Natural killer cell treated with Interleukin-12 subunit alpha and Interleukin-12 subunit beta and Interleukin-15 and Interleukin-18, amount 100 ng/mL, for 72 hours (primary cell): Measurements from ENCODE around the gene NIPA2. TPM values are rescaled to one million over a fixed set of nuclear protein-coding genes. Genes with fewer than 3 reads are reported as not detected.

ENCODE experiments used
- ATAC-seq, 2 donors: fragments of 150-1000 bp; cut with Tn5 transposase in 1 of 2; sonication (Bioruptor Pico), chemical (Tn5 transposase) in 1 of 2; 2 replicates each; pipeline ENCODE4 v1.10.0; 2021
- DNase-seq: peaks from one replicate; pipeline ENCODE4 v3.0.0; 2022; ENCODE audit warnings: low spot score
- H3K27ac Mint-ChIP-seq, 2 donors: 1 replicate in 1 of 2; 2 replicates in 1 of 2; pipeline ENCODE4 v1.8.0; 2022; ENCODE audit warnings: mixed read lengths in 2 of 2, mild to moderate bottlenecking in 1 of 2, moderate library complexity in 1 of 2
- H3K27me3 Mint-ChIP-seq, 2 donors: 1 replicate in 1 of 2; 2 replicates in 1 of 2; pipeline ENCODE4 v1.8.0; 2022; ENCODE audit warnings: mixed read lengths in 2 of 2
- H3K36me3 Mint-ChIP-seq: one replicate; pipeline ENCODE4 v1.8.0; 2022; ENCODE audit warnings: mixed read lengths
- H3K4me1 Mint-ChIP-seq, 2 donors: 1 replicate in 1 of 2; 2 replicates in 1 of 2; pipeline ENCODE4 v1.8.0; 2022; ENCODE audit warnings: low read depth in 2 of 2, mixed read lengths in 2 of 2, mild to moderate bottlenecking in 1 of 2
- H3K4me3 Mint-ChIP-seq: one replicate; pipeline ENCODE4 v1.8.0; 2022; ENCODE audit warnings: mixed read lengths
- H3K9me3 Mint-ChIP-seq: 2 replicates; pipeline ENCODE4 v1.8.0; 2022; ENCODE audit warnings: mixed read lengths
- total RNA-seq, 2 donors: library from RNA; stranded (reverse); gene quantifications; one replicate each; pipeline ENCODE4 v1.2.3, GENCODE V29; 2022

The NIPA2 gene
- total RNA-seq, 2 donors from 2014 or later = 72.2 to 102 TPM

GRCh38 chr15:22810853-22811338 lies 27.6 kb upstream of the NIPA2 start:
- H3K36me3 Mint-ChIP-seq = no peaks in the 10 kb centered on the region
- H3K27ac Mint-ChIP-seq = no peak overlapping the region
- ATAC-seq = no peak
- no peak overlapping the region for H3K4me3 Mint-ChIP-seq
- DNase-seq = no peak
- peaks cover 0 to 5% of the 10 kb centered on the region in 2 donors for H3K4me1 Mint-ChIP-seq
- H3K9me3 Mint-ChIP-seq = no peaks in the 10 kb centered on the region
- no peaks in the 10 kb centered on the region for H3K27me3 Mint-ChIP-seq

GRCh38 chr15:22811640-22812039 lies 26.8 kb upstream of the NIPA2 start:
- H3K36me3 Mint-ChIP-seq = no peaks in the 10 kb centered on the region
- no peak overlapping the region for H3K27ac Mint-ChIP-seq
- peaks cover 0 to 5% of the 10 kb centered on the region in 2 donors for H3K4me1 Mint-ChIP-seq
- ATAC-seq (no peak), DNase-seq (no peak)
- no peaks in the 10 kb centered on the region for H3K9me3 Mint-ChIP-seq
- no peak overlapping the region for H3K4me3 Mint-ChIP-seq
- H3K27me3 Mint-ChIP-seq = no peaks in the 10 kb centered on the region

- ATAC-seq = no peak
- Mint-ChIP-seq H3K4me3 (no peak overlapping the region), H3K4me1 (peaks cover 0 to 3% of the 10 kb centered on the region in 2 donors), H3K27ac (no peak overlapping the region), H3K9me3 (no peaks in the 10 kb centered on the region), H3K36me3 (no peaks in the 10 kb centered on the region), H3K27me3 (no peaks in the 10 kb centered on the region)
- DNase-seq = no peak
Measured at GRCh38 chr15:22813844-22814243, 24.6 kb upstream of the NIPA2 start.

GRCh38 chr15:22815766-22816165 lies 22.7 kb upstream of the NIPA2 start:
- Mint-ChIP-seq H3K27me3 (no peaks in the 10 kb centered on the region), H3K4me3 (no peak overlapping the region), H3K36me3 (no peaks in the 10 kb centered on the region), H3K9me3 (no peaks in the 10 kb centered on the region), H3K4me1 (no peaks in the 10 kb centered on the region), H3K27ac (no peak overlapping the region)
- DNase-seq (no peak), ATAC-seq (no peak)

- DNase-seq (no peak), ATAC-seq (no peak)
- Mint-ChIP-seq H3K27me3 (no peaks in the 10 kb centered on the region), H3K9me3 (no peaks in the 10 kb centered on the region), H3K27ac (no peak overlapping the region), H3K4me1 (no peaks in the 10 kb centered on the region), H3K4me3 (no peak overlapping the region), H3K36me3 (peaks cover 4% of the 10 kb centered on the region)
Measured at GRCh38 chr15:22819651-22820050, 18.8 kb upstream of the NIPA2 start.

- Mint-ChIP-seq H3K36me3 (peaks cover 4% of the 10 kb centered on the region), H3K27me3 (no peaks in the 10 kb centered on the region), H3K4me3 (no peak overlapping the region), H3K4me1 (no peaks in the 10 kb centered on the region), H3K27ac (no peak overlapping the region), H3K9me3 (no peaks in the 10 kb centered on the region)
- ATAC-seq = no peak
- no peak for DNase-seq
Measured at GRCh38 chr15:22823495-22824128, 14.9 kb upstream of the NIPA2 start.

- Mint-ChIP-seq H3K4me3 (no peak overlapping the region), H3K36me3 (no peaks in the 10 kb centered on the region), H3K27me3 (no peaks in the 10 kb centered on the region), H3K4me1 (no peaks in the 10 kb centered on the region), H3K27ac (no peak overlapping the region), H3K9me3 (no peaks in the 10 kb centered on the region)
- ATAC-seq = no peak
- DNase-seq = no peak
Measured at GRCh38 chr15:22827125-22827524, 11.3 kb upstream of the NIPA2 start.

GRCh38 chr15:22831473-22831872 lies 7.0 kb upstream of the NIPA2 start:
- Mint-ChIP-seq H3K27ac (no peak overlapping the region), H3K4me1 (no peaks in the 10 kb centered on the region), H3K9me3 (no peaks in the 10 kb centered on the region), H3K4me3 (no peak overlapping the region), H3K27me3 (no peaks in the 10 kb centered on the region), H3K36me3 (no peaks in the 10 kb centered on the region)
- no peak for ATAC-seq
- no peak for DNase-seq

- no peak for ATAC-seq
- Mint-ChIP-seq H3K27ac (peak overlapping the region; percentile 90 to 94), H3K4me1 (peaks cover 22 to 31% of the 10 kb centered on the region in 2 donors), H3K9me3 (no peaks in the 10 kb centered on the region), H3K36me3 (peaks cover 10% of the 10 kb centered on the region), H3K27me3 (no peaks in the 10 kb centered on the region), H3K4me3 (peak overlapping the region; percentile 96)
- no peak for DNase-seq
Measured at GRCh38 chr15:22839046-22839695, 705 bp downstream of the NIPA2 start.

GRCh38 chr15:22844421-22845288 lies 6.2 kb downstream of the NIPA2 start:
- no peak for DNase-seq
- ATAC-seq = no peak
- Mint-ChIP-seq H3K4me3 (no peak overlapping the region), H3K36me3 (peaks cover 5% of the 10 kb centered on the region), H3K9me3 (no peaks in the 10 kb centered on the region), H3K4me1 (peaks cover 35 to 44% of the 10 kb centered on the region in 2 donors), H3K27me3 (no peaks in the 10 kb centered on the region), H3K27ac (peak overlapping the region; percentile 35 to 57)

GRCh38 chr15:22845289-22845900 lies 6.9 kb downstream of the NIPA2 start:
- Mint-ChIP-seq H3K4me1 (peaks cover 34 to 49% of the 10 kb centered on the region in 2 donors), H3K9me3 (no peaks in the 10 kb centered on the region), H3K36me3 (peaks cover 5% of the 10 kb centered on the region), H3K27ac (peak overlapping the region; percentile 35 to 57), H3K27me3 (no peaks in the 10 kb centered on the region), H3K4me3 (no peak overlapping the region)
- DNase-seq = no peak
- no peak for ATAC-seq

GRCh38 chr15:22846073-22846472 lies 7.6 kb downstream of the NIPA2 start:
- Mint-ChIP-seq H3K36me3 (peaks cover 5% of the 10 kb centered on the region), H3K27ac (peak overlapping the region in 1 of 2 donors; percentile 35), H3K9me3 (no peaks in the 10 kb centered on the region), H3K27me3 (no peaks in the 10 kb centered on the region), H3K4me3 (no peak overlapping the region), H3K4me1 (peaks cover 32 to 48% of the 10 kb centered on the region in 2 donors)
- DNase-seq (no peak), ATAC-seq (no peak)

- Mint-ChIP-seq H3K27me3 (no peaks in the 10 kb centered on the region), H3K4me1 (peaks cover 24 to 40% of the 10 kb centered on the region in 2 donors), H3K27ac (peak overlapping the region; percentile 14 to 83), H3K36me3 (peaks cover 5% of the 10 kb centered on the region), H3K4me3 (no peak overlapping the region), H3K9me3 (no peaks in the 10 kb centered on the region)
- DNase-seq = no peak
- ATAC-seq = peak in 1 of 2 donors; percentile 76
Measured at GRCh38 chr15:22850055-22850454, 11.6 kb downstream of the NIPA2 start.
